ENCODE data around the gene OPCML. TPM values are rescaled to one million over a fixed set of nuclear protein-coding genes. Genes with fewer than 3 reads are reported as not detected.

The OPCML gene
- total and polyA plus RNA-seq, 2 experiments from 2014 or later, result 1.2 to 4.4 TPM

GRCh38 chr11:132704781-132705375 is 827.4 kb downstream of the OPCML start:
- TF ChIP-seq NANOG (IDR thresholded peaks at IDR 0.05; ENCODE audit: borderline replicate concordance) (no peak), POLR2AphosphoS5 (IDR thresholded peaks at IDR 0.05; ENCODE audit: low read depth) (no peak), ETS1 (IDR thresholded peaks at IDR 0.05) (no peak), ZNF114 (CRISPR knock-in tag; IDR thresholded peaks at IDR 0.05) (no peak), EZH2phosphoT487 (IDR thresholded peaks at IDR 0.05; ENCODE audit: unreplicated experiment) (no peak), STAT1 (IDR thresholded peaks at IDR 0.05; ENCODE audit: unreplicated experiment) (no peak), REST (IDR thresholded peaks at IDR 0.05; ENCODE audit: unreplicated experiment) (no peak), ZNF331 (CRISPR knock-in tag; IDR thresholded peaks at IDR 0.05; ENCODE audit: low read depth) (no peak), CTCF (conservative IDR thresholded peaks at IDR 0.05; ENCODE audit: low read depth in 2 of 2) (no peak), EZH2 (IDR thresholded peaks at IDR 0.05; ENCODE audit: low read depth, unreplicated experiment) (no peak), CREB1 (CRISPR knock-in tag; IDR thresholded peaks at IDR 0.05; ENCODE audit: low read depth) (no peak)
- ATAC-seq, result no peak

More at GRCh38 chr11:132704781-132705375, 827.4 kb downstream of the OPCML start:
- Histone ChIP-seq H3K4me3 (no peak overlapping the region), H3K27ac (ENCODE audit: low read depth) (no peak overlapping the region), H3K36me3 (ENCODE audit: insufficient read depth) (no peaks in the 10 kb centered on the region; the same call in 1 of the 2 replicates), H3K79me2 (replicated peaks; ENCODE audit: insufficient read depth) (no peaks in the 10 kb centered on the region), H2AFZ (no peak overlapping the region), H3F3A (replicated peaks; ENCODE audit: low read depth) (no peaks in the 10 kb centered on the region), H3K4me1 (ENCODE audit: insufficient read depth) (no peaks in the 10 kb centered on the region), H3K4me2 (no peak overlapping the region), H4K20me1 (replicated peaks; ENCODE audit: insufficient read depth) (no peaks in the 10 kb centered on the region), H3K9me2 (ENCODE audit: insufficient read depth) (peaks cover 10% of the 10 kb centered on the region; the same call in 1 of the 2 replicates), H3K27me3 (ENCODE audit: insufficient read depth) (no peaks in the 10 kb centered on the region)
- Mint-ChIP-seq H3K4me1 (no peaks in the 10 kb centered on the region; the same call in 2 of the 3 replicates), H3K27ac (no peak overlapping the region), H3K4me3 (no peak overlapping the region), H3K27me3 (ENCODE audit: insufficient read depth, low read depth, poor library complexity) (peaks cover 2% of the 10 kb centered on the region), H3K9me3 (no peaks in the 10 kb centered on the region; the same call in 2 of the 3 replicates), H3K36me3 (ENCODE audit: low read depth) (no peaks in the 10 kb centered on the region)
- no peak for DNase-seq (ENCODE audit: low spot score)

Data from GM23338 (cell line).